H1 (cell line): Measurements from ENCODE around the gene ANP32B. TPM values are rescaled to one million over a fixed set of nuclear protein-coding genes. Genes with fewer than 3 reads are reported as not detected.

ENCODE experiments used
- CTCF ChIA-PET: fragments of 300-600 bp; sonication (Branson Sonifier 250); formaldehyde crosslinking; loops from one replicate; lab custom pipeline; 2021; ENCODE audit not compliant: partially characterized antibody; lab: Charles Lee
- POLR2A ChIA-PET: fragments of 300-600 bp; sonication (Branson Sonifier 250); formaldehyde crosslinking; loops from one replicate; lab custom pipeline; 2021; ENCODE audit warnings: inconsistent platforms; ENCODE audit not compliant: partially characterized antibody; lab: Charles Lee
- DNase-seq, 2 experiments: peaks; one replicate each; pipeline versions ENCODE4 v3.0.0 to v3.0.0-alpha.2; 2010 to 2022; ENCODE audit warnings: low spot score in 2 of 2, low read depth in 1 of 2, mixed read lengths in 1 of 2
- FAIRE-seq: peaks from 2 replicates; lab custom pipeline; 2011; peaks lifted over from hg19 to GRCh38; lab: Jason Lieb, UNC
- H2AFZ ChIP-seq: 2 replicates; pipeline ENCODE4 v1.8.1; 2012; ENCODE audit warnings: low read length, inconsistent platforms
- H2AK5ac ChIP-seq: 2 replicates; pipeline ENCODE4 v1.6.1; 2013; ENCODE audit warnings: low read depth, low read length
- H2BK120ac ChIP-seq: replicated peaks from 2 replicates; pipeline ENCODE3; 2013; ENCODE audit warnings: low read depth, low read length, inconsistent platforms
- H2BK12ac ChIP-seq: 2 replicates; pipeline ENCODE4 v1.6.1; 2013; ENCODE audit warnings: low read depth, low read length
- H2BK15ac ChIP-seq: 2 replicates; pipeline ENCODE4 v1.6.1; 2013; ENCODE audit warnings: low read length
- H2BK20ac ChIP-seq: 2 replicates; pipeline ENCODE4 v1.6.1; 2013; ENCODE audit warnings: low read length
- H2BK5ac ChIP-seq: 2 replicates; pipeline ENCODE4 v1.6.1; 2013; ENCODE audit warnings: low read depth, low read length
- H3K14ac ChIP-seq: 2 replicates; pipeline ENCODE4 v1.6.1; 2013; ENCODE audit warnings: inconsistent platforms; ENCODE audit not compliant: insufficient read length
- H3K18ac ChIP-seq: 2 replicates; pipeline ENCODE4 v1.6.1; 2013; ENCODE audit warnings: low read length; ENCODE audit errors: extremely low read depth
- H3K23ac ChIP-seq: 2 replicates; pipeline ENCODE4 v1.6.1; 2013; ENCODE audit warnings: inconsistent platforms; ENCODE audit not compliant: insufficient read length
- H3K23me2 ChIP-seq: 2 replicates; pipeline ENCODE4 v1.6.1; 2013; ENCODE audit warnings: low read depth, low read length
- H3K27ac ChIP-seq: 2 replicates; pipeline ENCODE4 v1.6.1; 2011; ENCODE audit warnings: low read depth, low read length, inconsistent platforms
- H3K27me3 ChIP-seq, 4 experiments: replicated peaks in 1 of 4; 1 replicate in 1 of 4; 2 replicates in 3 of 4; pipeline versions ENCODE4 v1.6.1 to v1.8.1; 2011 to 2013; ENCODE audit warnings: low read length in 3 of 4, mild to moderate bottlenecking in 3 of 4, inconsistent platforms in 2 of 4, mixed read lengths in 2 of 4, moderate library complexity in 1 of 4; ENCODE audit not compliant: control insufficient read depth in 3 of 4, insufficient read depth in 3 of 4; ENCODE audit errors: extremely low read depth in 1 of 4
- H3K36me3 ChIP-seq, 4 experiments: 2 replicates each; pipeline versions ENCODE4 v1.6.1 to v1.8.1; 2011 to 2013; ENCODE audit warnings: mild to moderate bottlenecking in 4 of 4, low read length in 3 of 4, moderate library complexity in 2 of 4, control low read depth in 1 of 4, inconsistent platforms in 1 of 4; ENCODE audit not compliant: insufficient read depth in 4 of 4, control insufficient read depth in 2 of 4
- H3K4ac ChIP-seq: replicated peaks from 2 replicates; pipeline ENCODE3; 2013; ENCODE audit warnings: low read length, low read depth, mixed read lengths, inconsistent platforms; ENCODE audit not compliant: insufficient read length
- H3K4me1 ChIP-seq, 4 experiments: replicated peaks in 1 of 4; 1 replicate in 1 of 4; 2 replicates in 3 of 4; pipeline versions ENCODE4 v1.6.1 to v1.8.1; 2011 to 2013; ENCODE audit warnings: low read length in 3 of 4, inconsistent platforms in 2 of 4, mixed read lengths in 1 of 4; ENCODE audit not compliant: insufficient read depth in 4 of 4, control insufficient read depth in 3 of 4
- H3K4me2 ChIP-seq, 2 experiments: 2 replicates each; pipeline versions ENCODE4 v1.6.1 to v1.8.1; 2011 to 2013; ENCODE audit warnings: low read depth in 2 of 2, low read length in 2 of 2, control low read depth in 1 of 2, inconsistent platforms in 1 of 2, mild to moderate bottlenecking in 1 of 2; ENCODE audit not compliant: insufficient read depth in 1 of 2
- H3K4me3 ChIP-seq, 4 experiments: fragments of 200-600, 300-600 bp in 1 of 4; sonication (generic), shearing (Covaris generic), sonication (Bioruptor Twin) in 1 of 4; 2 replicates each; pipeline versions ENCODE4 v1.5.1 to v1.8.1; 2011 to 2016; ENCODE audit warnings: low read length in 4 of 4, low read depth in 3 of 4, control low read depth in 2 of 4, inconsistent platforms in 2 of 4, mild to moderate bottlenecking in 2 of 4, mixed read lengths in 1 of 4, moderate library complexity in 1 of 4; ENCODE audit not compliant: insufficient read depth in 2 of 4; ENCODE audit errors: extremely low read depth in 1 of 4
- H3K56ac ChIP-seq: replicated peaks from 2 replicates; pipeline ENCODE3; 2013; ENCODE audit warnings: low read depth, mild to moderate bottlenecking, mixed read lengths, low read length, inconsistent platforms; ENCODE audit not compliant: insufficient read length
- H3K79me1 ChIP-seq: 2 replicates; pipeline ENCODE4 v1.6.1; 2013; ENCODE audit warnings: low read depth, low read length, control low read depth
- H3K79me2 ChIP-seq, 2 experiments: 2 replicates each; pipeline versions ENCODE4 v1.6.1 to v1.8.1; 2012 to 2013; ENCODE audit warnings: low read length in 2 of 2, mild to moderate bottlenecking in 2 of 2, inconsistent platforms in 1 of 2; ENCODE audit not compliant: insufficient read depth in 2 of 2, control insufficient read depth in 1 of 2
- H3K9ac ChIP-seq, 4 experiments: replicated peaks in 1 of 4; 1 replicate in 1 of 4; 2 replicates in 3 of 4; pipeline versions ENCODE4 v1.6.1 to v1.8.1; 2011 to 2013; ENCODE audit warnings: low read depth in 3 of 4, low read length in 3 of 4, control low read depth in 2 of 4, mild to moderate bottlenecking in 2 of 4, moderate library complexity in 2 of 4, inconsistent platforms in 1 of 4; ENCODE audit errors: extremely low read depth in 1 of 4
- H3K9me3 ChIP-seq, 2 experiments: 2 replicates each; pipeline versions ENCODE4 v1.6.1 to v1.8.1; 2012 to 2013; ENCODE audit warnings: mild to moderate bottlenecking in 2 of 2, moderate library complexity in 2 of 2, control low read depth in 1 of 2, inconsistent platforms in 1 of 2, low read depth in 1 of 2, low read length in 1 of 2, mixed read lengths in 1 of 2; ENCODE audit not compliant: insufficient read depth in 2 of 2
- H4K20me1 ChIP-seq, 2 experiments: replicated peaks in 1 of 2; 2 replicates each; pipeline versions ENCODE3 to v1.8.1; 2011 to 2013; ENCODE audit warnings: inconsistent platforms in 2 of 2, low read length in 2 of 2, mild to moderate bottlenecking in 1 of 2; ENCODE audit not compliant: insufficient read depth in 2 of 2, control insufficient read depth in 1 of 2
- H4K5ac ChIP-seq: 2 replicates; pipeline ENCODE4 v1.6.1; 2013; ENCODE audit warnings: low read length, low read depth, mixed read lengths, inconsistent platforms; ENCODE audit not compliant: insufficient read length
- H4K8ac ChIP-seq: 2 replicates; pipeline ENCODE4 v1.8.0; 2013; ENCODE audit warnings: mild to moderate bottlenecking, moderate library complexity, low read length, inconsistent platforms; ENCODE audit not compliant: insufficient read depth; ENCODE audit errors: extremely low read depth
- H4K91ac ChIP-seq: replicated peaks from 2 replicates; pipeline ENCODE3; 2013; ENCODE audit warnings: low read length, mixed read lengths, inconsistent platforms; ENCODE audit not compliant: insufficient read length
- ATF3 ChIP-seq: IDR thresholded peaks from 2 replicates; pipeline ENCODE4 v1.6.1; 2011; ENCODE audit warnings: low read depth, mild to moderate bottlenecking, low read length; ENCODE audit not compliant: insufficient read depth
- EGR1 ChIP-seq: IDR thresholded peaks from 2 replicates; pipeline ENCODE4 v1.6.1; 2011; ENCODE audit warnings: low read depth, low read length, borderline replicate concordance
- KDM1A ChIP-seq: fragments of 200-600, 300-600 bp; sonication (generic); IDR thresholded peaks from 2 replicates; pipeline ENCODE4 v1.7.1; 2016; ENCODE audit warnings: mild to moderate bottlenecking, low read length, borderline replicate concordance
- SIX5 ChIP-seq: IDR thresholded peaks from 2 replicates; pipeline ENCODE4 v1.6.1; 2011; ENCODE audit warnings: mild to moderate bottlenecking, low read depth, low read length
- SRF ChIP-seq: IDR thresholded peaks from 2 replicates; pipeline ENCODE4 v1.6.1; 2011; ENCODE audit warnings: mild to moderate bottlenecking, low read depth, low read length, moderate library complexity
- YY1 ChIP-seq: IDR thresholded peaks from 2 replicates; pipeline ENCODE4 v1.6.1; 2011; ENCODE audit warnings: low read depth, mild to moderate bottlenecking, low read length
- ZNF274 ChIP-seq: IDR thresholded peaks from 2 replicates; pipeline ENCODE4 v1.7.0; 2012; ENCODE audit warnings: low read length, borderline replicate concordance; ENCODE audit errors: extremely low read depth
- polyA plus RNA-seq, 7 experiments: library from polyadenylated mRNA; depleted of rRNA in 3 of 7; stranded (reverse) in 5 of 7; unstranded in 2 of 7; fragments of >200 nt in 5 of 7; fragments of 200-250 nt in 2 of 7; gene quantifications; 1 replicate in 5 of 7; 2 replicates in 1 of 7; 4 replicates in 1 of 7; pipeline versions ENCODE4 v1.2.1 to v1.2.3, GENCODE V29; 2011 to 2013; ENCODE audit warnings: missing spikeins in 2 of 7, mixed read lengths in 2 of 7
- total RNA-seq: library from RNA; stranded (reverse); fragmentation: NEBNext Ultra II Directional; extraction: Animal tissue kit (Norgen Biotek cat#: 25700); gene quantifications from 2 replicates; pipeline ENCODE4 v1.2.1, GENCODE V29; 2021

The ANP32B gene
- total and polyA plus RNA-seq, 2 of the 8 experiments (the other 6 are each of a cell fraction or from before 2014, with no cell fraction given), result 7.6 to 88.1 TPM

GRCh38 chr9:98037357-98037756 is 54.2 kb downstream of the ANP32B start:
- Histone ChIP-seq H2BK120ac (no peak overlapping the region), H3K4ac (no peak overlapping the region), H3K23ac (no peak overlapping the region), H3K56ac (no peak overlapping the region), H2BK12ac (no peak overlapping the region), H3K36me3 (no peaks in the 10 kb centered on the region), H2BK15ac (no peak overlapping the region), H3K14ac (no peak overlapping the region), H3K79me2 (no peaks in the 10 kb centered on the region), H3K9me3 (no peaks in the 10 kb centered on the region), H3K27me3 (peaks cover 0 to 3% (median 0%) of the 10 kb centered on the region in 4 experiments; a peak in 2 of 7 replicates), H4K5ac (no peak overlapping the region), H3K79me1 (no peaks in the 10 kb centered on the region), H4K91ac (no peak overlapping the region), H2BK5ac (no peak overlapping the region), H3K4me2 (no peak overlapping the region), H4K20me1 (no peaks in the 10 kb centered on the region), H2AK5ac (no peak overlapping the region), H3K4me3 (no peak overlapping the region), H4K8ac (no peak overlapping the region), H2BK20ac (no peak overlapping the region), H3K23me2 (no peaks in the 10 kb centered on the region), H3K9ac (no peak overlapping the region), H3K4me1 (no peaks in the 10 kb centered on the region), H3K18ac (no peak overlapping the region), H3K27ac (no peak overlapping the region), H2AFZ (no peak overlapping the region)
- POLR2A ChIA-PET, result no interaction called here
- no peak for FAIRE-seq
- no peak for DNase-seq
- CTCF ChIA-PET, result interaction anchor here (0.9 to 1.3 kb wide), 5 partner anchors 10 to 44 kb away, joined by 3 to 5 read pairs (median 3); no protein-coding TSS in a partner anchor
- TF ChIP-seq ATF3 (no peak), EGR1 (no peak), ZNF274 (no peak), YY1 (no peak), SIX5 (no peak), KDM1A (no peak), SRF (no peak)
